ENCODE measurements around the gene IFNGR2. TPM values are rescaled to one million over a fixed set of nuclear protein-coding genes. Genes with fewer than 3 reads are reported as not detected.

The IFNGR2 gene
- total and polyA plus RNA-seq, 2 donors (not counting 3 experiments of a cell fraction or from before 2014, with no cell fraction given), result 44.2 to 46.1 TPM

- Histone ChIP-seq H4K20me1 (replicated peaks; ENCODE audit: control insufficient read depth, extremely low read depth, insufficient read depth, low read length) (no peaks in the 10 kb centered on the region), H3K4me1 (ENCODE audit: control insufficient read depth, extremely low read depth, insufficient read depth, low read length) (no peaks in the 10 kb centered on the region), H2AFZ (ENCODE audit: low read depth, low read length) (no peak overlapping the region), H3K27me3 (ENCODE audit: control insufficient read depth in 2 of 2, insufficient read depth in 2 of 2, low read length in 2 of 2) (no peaks in the 10 kb centered on the region), H3K79me2 (ENCODE audit: control insufficient read depth, insufficient read depth, low read length) (peaks cover 65% of the 10 kb centered on the region), H3K36me3 (ENCODE audit: control insufficient read depth in 2 of 2, extremely low read depth in 1 of 2, insufficient read depth in 2 of 2, low read length in 2 of 2) (peaks cover 3 to 7% of the 10 kb centered on the region in 2 experiments), H3K9ac (replicated peaks; ENCODE audit: extremely low read depth, insufficient read depth, low read length) (no peak overlapping the region), H3K4me3 (replicated peaks in 1 of 3; ENCODE audit: insufficient read depth in 1 of 3, low read depth in 1 of 3, low read length in 3 of 3) (no peak overlapping the region), H3K27ac (ENCODE audit: insufficient read depth, low read depth, low read length) (no peak overlapping the region), H3K9me1 (replicated peaks; ENCODE audit: control insufficient read depth, extremely low read depth, insufficient read depth, low read length) (no peaks in the 10 kb centered on the region), H3K4me2 (ENCODE audit: insufficient read depth, low read length) (no peak overlapping the region), H3K9me3 (replicated peaks; ENCODE audit: control insufficient read depth, insufficient read depth, low read length) (no peaks in the 10 kb centered on the region)
- FAIRE-seq, result no peak
- POLR2A ChIA-PET, result no interaction called here
- no peak for DNase-seq (ENCODE audit: low read depth, low spot score)
- dilution Hi-C loops (cut with MboI; ENCODE audit: extremely low pct_ligation_motif_present, low sequenced_read_pairs) (no loop called here), intact Hi-C loops (cut with micrococcal nuclease) (no loop called here)
- CTCF ChIA-PET, result no interaction called here
- BruUV-seq (replicated peaks), result no TSS peak
- TF ChIP-seq POLR2A (IDR thresholded peaks at IDR 0.05; ENCODE audit: low read depth, low read length), result no peak
- TF ChIP-seq EZH2 (IDR thresholded peaks at IDR 0.05; ENCODE audit: borderline replicate concordance, low read depth, low read length, severe bottlenecking), result no peak
- no peak for TF ChIP-seq MYC (IDR thresholded peaks at IDR 0.05; ENCODE audit: low read depth, low read length)
- no peak for TF ChIP-seq CTCF (IDR thresholded peaks at IDR 0.05; ENCODE audit: extremely low read depth in 1 of 2, insufficient read depth in 1 of 2, low read depth in 1 of 2, low read length in 2 of 2)
- TF ChIP-seq MAX (IDR thresholded peaks at IDR 0.05; ENCODE audit: insufficient read depth, insufficient read length), result no peak
- TF ChIP-seq POLR2AphosphoS5 (IDR thresholded peaks at IDR 0.05; ENCODE audit: insufficient read depth, low read depth, low read length), result no peak
- no peak for TF ChIP-seq FOS (IDR thresholded peaks at IDR 0.05; ENCODE audit: borderline replicate concordance, insufficient read depth, low read length)
- TF ChIP-seq GATA2 (IDR thresholded peaks at IDR 0.05; ENCODE audit: insufficient read depth, insufficient read length, low read depth, low read length), result no peak
- no peak for TF ChIP-seq JUN (IDR thresholded peaks at IDR 0.05; ENCODE audit: borderline replicate concordance, insufficient read depth, insufficient read length, low read depth)
Measured at GRCh38 chr21:33412832-33413519, 9.8 kb downstream of the IFNGR2 start.

Measured in endothelial cell of umbilical vein (primary cell).